ENCODE results near the gene PAX5. TPM values are rescaled to one million over a fixed set of nuclear protein-coding genes. Genes with fewer than 3 reads are reported as not detected.

PAX5 gene
- total and polyA plus RNA-seq, 9 donors = 0.02 to 0.28 (median 0.05) TPM; not detected in 6

- no peak overlapping the region for H3K4me3 ChIP-seq
- H3K36me3 ChIP-seq = no peaks in the 10 kb centered on the region
- no peaks in the 10 kb centered on the region for H3K27me3 ChIP-seq
Measured at GRCh38 chr9:36986468-36987408, 47.3 kb downstream of the PAX5 start.

GRCh38 chr9:36985769-36986467 is 48.1 kb downstream of the PAX5 start:
- Histone ChIP-seq H3K36me3 (no peaks in the 10 kb centered on the region), H3K27ac (no peak overlapping the region), H3K27me3 (no peaks in the 10 kb centered on the region), H3K9me3 (no peaks in the 10 kb centered on the region), H3K4me1 (ENCODE audit: insufficient read depth) (no peaks in the 10 kb centered on the region), H3K4me3 (no peak overlapping the region)
- TF ChIP-seq POLR2A (IDR thresholded peaks at IDR 0.05) (no peak), CTCF (IDR thresholded peaks at IDR 0.05) (no peak), EP300 (IDR thresholded peaks at IDR 0.05) (no peak)
- WGBS, 3 donors = 1 to 2% (median 2%) methylated on average over 53 to 70 of the region's 70 CpGs
- DNase-seq = no peak
- intact Hi-C loops (cut with DNase I) = no loop called here

More at GRCh38 chr9:36986468-36987408, 47.3 kb downstream of the PAX5 start:
- Histone ChIP-seq H3K9me3 (peaks cover 0 to 6% of the 10 kb centered on the region in 2 donors), H3K27ac (no peak overlapping the region), H3K4me1 (ENCODE audit: insufficient read depth) (no peaks in the 10 kb centered on the region)
- 6 to 8% (median 6%) methylated on average over 58 to 65 of the region's 65 CpGs for WGBS, 3 donors
- no peak for TF ChIP-seq CTCF (IDR thresholded peaks at IDR 0.05)
- TF ChIP-seq POLR2A (IDR thresholded peaks at IDR 0.05) = no peak
- TF ChIP-seq EP300 (IDR thresholded peaks at IDR 0.05) = no peak
- DNase-seq = no peak
- intact Hi-C loops (cut with DNase I) = no loop called here

GRCh38 chr9:36985061-36985768 is 48.9 kb downstream of the PAX5 start:
- DNase-seq = no peak
- WGBS, 3 donors = 32 to 42% (median 32%) methylated on average over 15 of the region's 15 CpGs
- H3K4me3 ChIP-seq = no peak overlapping the region
- H3K27me3 ChIP-seq = no peaks in the 10 kb centered on the region
- TF ChIP-seq EP300 (IDR thresholded peaks at IDR 0.05) (no peak), CTCF (IDR thresholded peaks at IDR 0.05) (no peak), POLR2A (IDR thresholded peaks at IDR 0.05) (no peak)
- no peaks in the 10 kb centered on the region for H3K36me3 ChIP-seq
- no peak overlapping the region for H3K27ac ChIP-seq
- no peaks in the 10 kb centered on the region for H3K4me1 ChIP-seq (ENCODE audit: insufficient read depth)
- intact Hi-C loops (cut with DNase I) = no loop called here
- no peaks in the 10 kb centered on the region for H3K9me3 ChIP-seq

Measured in ovary (tissue), 9 donors.